ENCODE results near the gene CYFIP2. TPM values are rescaled to one million over a fixed set of nuclear protein-coding genes. Genes with fewer than 3 reads are reported as not detected.
A peak's percentile ranks its signal among the peaks of the same experiment; 100 is the strongest.

CYFIP2 gene
- polyA plus RNA-seq, 4 donors: 6.3 to 33.4 (median 10.3) TPM

GRCh38 chr5:157331807-157332206 is 65.9 kb downstream of the CYFIP2 start:
- no peaks in the 10 kb centered on the region for H3K27me3 ChIP-seq (ENCODE audit: control insufficient read depth in 3 of 3, insufficient read depth in 3 of 3, low read length in 3 of 3)
- peaks cover 0 to 13% (median 0%) of the 10 kb centered on the region in 3 donors for H3K4me1 ChIP-seq (ENCODE audit: control insufficient read depth in 3 of 3, insufficient read depth in 2 of 3, low read depth in 1 of 3, low read length in 2 of 3)
- H3K27ac ChIP-seq (ENCODE audit: low read depth in 1 of 3, low read length in 2 of 3): no peak overlapping the region
- H3K36me3 ChIP-seq (ENCODE audit: control insufficient read depth in 3 of 3, insufficient read depth in 2 of 3, low read depth in 1 of 3, low read length in 3 of 3): peaks cover 0 to 14% (median 2%) of the 10 kb centered on the region in 3 donors
- no peaks in the 10 kb centered on the region for H3K9me3 ChIP-seq (ENCODE audit: control insufficient read depth in 2 of 2, insufficient read depth in 1 of 2, low read depth in 1 of 2, low read length in 1 of 2)
- WGBS, 3 donors: 59 to 93% (median 85%) methylated on average over 3 of the region's 3 CpGs
- FAIRE-seq: no peak
- no peak for DNase-seq
- no peak overlapping the region for H3K4me3 ChIP-seq (ENCODE audit: low read depth in 1 of 3, low read length in 3 of 3)

GRCh38 chr5:157335534-157336422 is 69.9 kb downstream of the CYFIP2 start:
- H3K4me1 ChIP-seq (ENCODE audit: control insufficient read depth in 3 of 3, insufficient read depth in 2 of 3, low read depth in 1 of 3, low read length in 2 of 3): peaks cover 0 to 3% (median 0%) of the 10 kb centered on the region in 3 donors

GRCh38 chr5:157336423-157336744 is 70.5 kb downstream of the CYFIP2 start:
- DNase-seq (no peak), FAIRE-seq (no peak)
- Histone ChIP-seq H3K4me1 (ENCODE audit: control insufficient read depth in 3 of 3, insufficient read depth in 2 of 3, low read depth in 1 of 3, low read length in 2 of 3) (peaks cover 0 to 3% (median 0%) of the 10 kb centered on the region in 3 donors), H3K4me3 (ENCODE audit: low read depth in 1 of 3, low read length in 3 of 3) (no peak overlapping the region), H3K9me3 (ENCODE audit: control insufficient read depth in 2 of 2, insufficient read depth in 1 of 2, low read depth in 1 of 2, low read length in 1 of 2) (no peaks in the 10 kb centered on the region), H3K27ac (ENCODE audit: low read depth in 1 of 3, low read length in 2 of 3) (no peak overlapping the region), H3K36me3 (ENCODE audit: control insufficient read depth in 3 of 3, insufficient read depth in 2 of 3, low read depth in 1 of 3, low read length in 3 of 3) (peaks cover 0 to 10% (median 2%) of the 10 kb centered on the region in 3 donors), H3K27me3 (ENCODE audit: control insufficient read depth in 3 of 3, insufficient read depth in 3 of 3, low read length in 3 of 3) (no peaks in the 10 kb centered on the region)
- WGBS, 3 donors: 67 to 73% (median 71%) methylated on average over 3 of the region's 3 CpGs

More at GRCh38 chr5:157335534-157336422, 69.9 kb downstream of the CYFIP2 start:
- DNase-seq (no peak), FAIRE-seq (no peak)
- Histone ChIP-seq H3K4me3 (ENCODE audit: low read depth in 1 of 3, low read length in 3 of 3) (no peak overlapping the region), H3K9me3 (ENCODE audit: control insufficient read depth in 2 of 2, insufficient read depth in 1 of 2, low read depth in 1 of 2, low read length in 1 of 2) (no peaks in the 10 kb centered on the region), H3K36me3 (ENCODE audit: control insufficient read depth in 3 of 3, insufficient read depth in 2 of 3, low read depth in 1 of 3, low read length in 3 of 3) (peaks cover 0 to 12% (median 2%) of the 10 kb centered on the region in 3 donors), H3K27ac (ENCODE audit: low read depth in 1 of 3, low read length in 2 of 3) (no peak overlapping the region), H3K27me3 (ENCODE audit: control insufficient read depth in 3 of 3, insufficient read depth in 3 of 3, low read length in 3 of 3) (no peaks in the 10 kb centered on the region)
- WGBS, 3 donors: 77 to 89% (median 81%) methylated on average over 8 of the region's 8 CpGs

- 79 to 94% (median 93%) methylated on average over 1 of the region's 1 CpG for WGBS, 3 donors
- DNase-seq (no peak), FAIRE-seq (no peak)
- Histone ChIP-seq H3K4me3 (ENCODE audit: low read depth in 1 of 3, low read length in 3 of 3) (no peak overlapping the region), H3K9me3 (ENCODE audit: control insufficient read depth in 2 of 2, insufficient read depth in 1 of 2, low read depth in 1 of 2, low read length in 1 of 2) (no peaks in the 10 kb centered on the region), H3K27me3 (ENCODE audit: control insufficient read depth in 3 of 3, insufficient read depth in 3 of 3, low read length in 3 of 3) (no peaks in the 10 kb centered on the region), H3K27ac (ENCODE audit: low read depth in 1 of 3, low read length in 2 of 3) (no peak overlapping the region), H3K4me1 (ENCODE audit: control insufficient read depth in 3 of 3, insufficient read depth in 2 of 3, low read depth in 1 of 3, low read length in 2 of 3) (peaks cover 0 to 3% (median 0%) of the 10 kb centered on the region in 3 donors), H3K36me3 (ENCODE audit: control insufficient read depth in 3 of 3, insufficient read depth in 2 of 3, low read depth in 1 of 3, low read length in 3 of 3) (peaks cover 0 to 11% (median 0%) of the 10 kb centered on the region in 3 donors)
These were observed 73.5 kb downstream of the CYFIP2 start for GRCh38 chr5:157339409-157339808.

GRCh38 chr5:157342822-157343402 is 77.0 kb downstream of the CYFIP2 start:
- H3K9me3 ChIP-seq (ENCODE audit: control insufficient read depth in 2 of 2, insufficient read depth in 1 of 2, low read depth in 1 of 2, low read length in 1 of 2): no peaks in the 10 kb centered on the region
- H3K4me1 ChIP-seq (ENCODE audit: control insufficient read depth in 3 of 3, insufficient read depth in 2 of 3, low read depth in 1 of 3, low read length in 2 of 3): peaks cover 0 to 4% (median 0%) of the 10 kb centered on the region in 3 donors
- peak; percentile 22 for DNase-seq
- 83 to 89% (median 86%) methylated on average over 16 of the region's 16 CpGs for WGBS, 3 donors
- H3K27ac ChIP-seq (ENCODE audit: low read depth in 1 of 3, low read length in 2 of 3): no peak overlapping the region
- FAIRE-seq: no peak
- H3K27me3 ChIP-seq (ENCODE audit: control insufficient read depth in 3 of 3, insufficient read depth in 3 of 3, low read length in 3 of 3): no peaks in the 10 kb centered on the region
- H3K36me3 ChIP-seq (ENCODE audit: control insufficient read depth in 3 of 3, insufficient read depth in 2 of 3, low read depth in 1 of 3, low read length in 3 of 3): peaks cover 0 to 11% (median 0%) of the 10 kb centered on the region in 3 donors
- H3K4me3 ChIP-seq (ENCODE audit: low read depth in 1 of 3, low read length in 3 of 3): no peak overlapping the region

GRCh38 chr5:157343842-157344790 is 78.2 kb downstream of the CYFIP2 start:
- peaks cover 0 to 8% (median 0%) of the 10 kb centered on the region in 3 donors for H3K4me1 ChIP-seq (ENCODE audit: control insufficient read depth in 3 of 3, insufficient read depth in 2 of 3, low read depth in 1 of 3, low read length in 2 of 3)
- WGBS, 3 donors: 78 to 90% (median 84%) methylated on average over 14 of the region's 14 CpGs
- peak overlapping the region in 1 of 3 donors; percentile 12 for H3K27ac ChIP-seq (ENCODE audit: low read depth in 1 of 3, low read length in 2 of 3)
- DNase-seq: no peak
- FAIRE-seq: no peak
- peaks cover 0 to 11% (median 0%) of the 10 kb centered on the region in 3 donors for H3K36me3 ChIP-seq (ENCODE audit: control insufficient read depth in 3 of 3, insufficient read depth in 2 of 3, low read depth in 1 of 3, low read length in 3 of 3)
- no peak overlapping the region for H3K4me3 ChIP-seq (ENCODE audit: low read depth in 1 of 3, low read length in 3 of 3)
- no peaks in the 10 kb centered on the region for H3K27me3 ChIP-seq (ENCODE audit: control insufficient read depth in 3 of 3, insufficient read depth in 3 of 3, low read length in 3 of 3)
- H3K9me3 ChIP-seq (ENCODE audit: control insufficient read depth in 2 of 2, insufficient read depth in 1 of 2, low read depth in 1 of 2, low read length in 1 of 2): no peaks in the 10 kb centered on the region

GRCh38 chr5:157345067-157345466 is 79.1 kb downstream of the CYFIP2 start:
- H3K4me3 ChIP-seq (ENCODE audit: low read depth in 1 of 3, low read length in 3 of 3): no peak overlapping the region
- 77 to 84% (median 83%) methylated on average over 7 of the region's 7 CpGs for WGBS, 3 donors
- DNase-seq (no peak), FAIRE-seq (no peak)
- peak overlapping the region in 1 of 3 donors; percentile 19 for H3K27ac ChIP-seq (ENCODE audit: low read depth in 1 of 3, low read length in 2 of 3)
- H3K9me3 ChIP-seq (ENCODE audit: control insufficient read depth in 2 of 2, insufficient read depth in 1 of 2, low read depth in 1 of 2, low read length in 1 of 2): no peaks in the 10 kb centered on the region
- no peaks in the 10 kb centered on the region for H3K27me3 ChIP-seq (ENCODE audit: control insufficient read depth in 3 of 3, insufficient read depth in 3 of 3, low read length in 3 of 3)
- H3K4me1 ChIP-seq (ENCODE audit: control insufficient read depth in 3 of 3, insufficient read depth in 2 of 3, low read depth in 1 of 3, low read length in 2 of 3): peaks cover 0 to 8% (median 0%) of the 10 kb centered on the region in 3 donors
- peaks cover 0 to 11% (median 0%) of the 10 kb centered on the region in 3 donors for H3K36me3 ChIP-seq (ENCODE audit: control insufficient read depth in 3 of 3, insufficient read depth in 2 of 3, low read depth in 1 of 3, low read length in 3 of 3)

GRCh38 chr5:157345485-157345884 is 79.6 kb downstream of the CYFIP2 start:
- peaks cover 0 to 8% (median 0%) of the 10 kb centered on the region in 3 donors for H3K4me1 ChIP-seq (ENCODE audit: control insufficient read depth in 3 of 3, insufficient read depth in 2 of 3, low read depth in 1 of 3, low read length in 2 of 3)
- H3K4me3 ChIP-seq (ENCODE audit: low read depth in 1 of 3, low read length in 3 of 3): no peak overlapping the region
- FAIRE-seq: no peak
- peaks cover 0 to 11% (median 0%) of the 10 kb centered on the region in 3 donors for H3K36me3 ChIP-seq (ENCODE audit: control insufficient read depth in 3 of 3, insufficient read depth in 2 of 3, low read depth in 1 of 3, low read length in 3 of 3)
- no peaks in the 10 kb centered on the region for H3K9me3 ChIP-seq (ENCODE audit: control insufficient read depth in 2 of 2, insufficient read depth in 1 of 2, low read depth in 1 of 2, low read length in 1 of 2)
- 81 to 84% (median 84%) methylated on average over 6 of the region's 6 CpGs for WGBS, 3 donors
- no peak overlapping the region for H3K27ac ChIP-seq (ENCODE audit: low read depth in 1 of 3, low read length in 2 of 3)
- no peak for DNase-seq
- H3K27me3 ChIP-seq (ENCODE audit: control insufficient read depth in 3 of 3, insufficient read depth in 3 of 3, low read length in 3 of 3): no peaks in the 10 kb centered on the region

All from small intestine (tissue), 7 donors.